ENCODE measurements around the gene MITF.

MITF gene

DNA sequence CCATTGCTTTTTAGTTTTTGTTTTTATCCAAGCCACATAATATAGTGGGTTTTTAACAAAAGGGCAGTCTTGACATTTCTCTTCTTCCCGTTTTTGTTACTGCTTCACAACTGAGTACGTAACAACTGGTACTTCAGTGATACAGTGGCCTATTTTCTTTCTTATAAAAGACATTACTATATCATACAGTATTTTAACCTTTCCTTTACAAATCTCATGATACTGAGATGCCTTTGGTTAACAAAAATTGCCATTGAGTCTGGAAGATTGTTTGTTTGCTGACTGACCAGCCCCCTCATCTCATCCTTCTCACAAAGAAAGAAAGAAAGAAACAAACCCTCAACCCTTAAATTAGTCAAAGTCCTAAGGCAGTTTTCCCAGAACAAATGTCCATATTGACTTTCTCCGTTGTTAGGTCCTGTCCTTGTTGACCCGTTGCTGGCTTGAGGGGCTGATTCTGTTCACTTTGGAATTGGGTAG lies 183.3 kb downstream of the MITF start:
- no peak overlapping the region for H3K4me3 ChIP-seq (ENCODE audit: low read depth, low read length)
- H3K4me1 ChIP-seq = no peaks in the 10 kb centered on the region
- H3K36me3 ChIP-seq (ENCODE audit: control insufficient read depth, insufficient read depth, low read length) = no peaks in the 10 kb centered on the region
- no peaks in the 10 kb centered on the region for H3K27me3 ChIP-seq (ENCODE audit: control insufficient read depth, insufficient read depth, low read length)
- H2AFZ ChIP-seq = no peak overlapping the region
- TF ChIP-seq CTCF (IDR thresholded peaks at IDR 0.05) = no peak
- no peak overlapping the region for H3K9ac ChIP-seq
- H3K4me2 ChIP-seq (ENCODE audit: low read length) = no peak overlapping the region
- H3K79me2 ChIP-seq = peaks cover 9% of the 10 kb centered on the region
- no peak overlapping the region for H3K27ac ChIP-seq
- H3K9me3 ChIP-seq (ENCODE audit: control insufficient read depth, low read length) = no peaks in the 10 kb centered on the region

DNA sequence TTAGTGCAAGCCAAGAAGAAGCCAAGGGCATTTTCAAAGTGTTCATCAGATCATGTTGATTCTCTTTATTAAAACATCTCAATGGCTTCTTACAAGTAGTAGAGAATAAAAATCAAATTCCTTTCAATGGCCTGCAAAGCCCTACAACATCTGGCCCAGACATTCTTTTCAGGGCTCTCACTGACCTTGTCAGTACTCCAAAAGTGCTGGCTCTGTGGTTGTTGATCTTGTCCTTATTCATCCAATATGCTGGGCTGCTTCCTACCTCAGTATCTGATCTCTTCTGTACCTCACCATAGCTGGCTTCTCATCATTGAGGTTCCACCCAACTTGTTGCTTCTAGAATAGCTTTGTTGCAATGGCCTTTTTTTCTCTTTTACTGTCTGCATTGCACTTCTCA lies 186.2 kb downstream of the MITF start:
- Histone ChIP-seq H3K9ac (no peak overlapping the region), H3K9me3 (ENCODE audit: control insufficient read depth, low read length) (no peaks in the 10 kb centered on the region), H3K79me2 (peaks cover 7% of the 10 kb centered on the region), H2AFZ (no peak overlapping the region), H3K36me3 (ENCODE audit: control insufficient read depth, insufficient read depth, low read length) (no peaks in the 10 kb centered on the region), H3K27me3 (ENCODE audit: control insufficient read depth, insufficient read depth, low read length) (no peaks in the 10 kb centered on the region), H3K4me3 (ENCODE audit: low read depth, low read length) (no peak overlapping the region), H3K27ac (no peak overlapping the region), H3K4me2 (ENCODE audit: low read length) (no peak overlapping the region), H3K4me1 (peaks cover 2% of the 10 kb centered on the region)
- no peak for TF ChIP-seq CTCF (IDR thresholded peaks at IDR 0.05)

DNA sequence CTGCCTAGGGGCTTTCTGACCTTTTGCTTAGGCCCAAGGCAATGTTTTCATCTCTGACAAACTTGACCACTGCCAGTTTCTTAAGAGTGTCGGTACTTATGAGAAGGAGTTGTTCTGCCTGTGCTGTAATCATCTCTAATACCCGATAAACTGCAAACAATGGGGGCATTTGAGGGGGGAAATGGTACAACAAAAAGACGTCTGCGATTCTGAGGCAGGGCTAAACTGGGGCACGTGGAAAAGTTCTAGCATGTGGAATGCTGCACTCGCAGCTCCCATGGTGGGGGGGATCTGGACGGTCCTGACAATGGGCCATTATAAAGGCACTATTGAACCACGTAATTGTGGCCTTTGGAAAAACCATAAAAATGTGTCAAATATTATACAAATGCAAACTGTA lies 187.1 kb downstream of the MITF start:
- Histone ChIP-seq H3K36me3 (ENCODE audit: control insufficient read depth, insufficient read depth, low read length) (no peaks in the 10 kb centered on the region), H3K4me1 (peaks cover 2% of the 10 kb centered on the region), H3K4me2 (ENCODE audit: low read length) (no peak overlapping the region), H3K9ac (no peak overlapping the region), H3K9me3 (ENCODE audit: control insufficient read depth, low read length) (no peaks in the 10 kb centered on the region), H3K79me2 (peaks cover 3% of the 10 kb centered on the region), H3K4me3 (ENCODE audit: low read depth, low read length) (no peak overlapping the region), H3K27me3 (ENCODE audit: control insufficient read depth, insufficient read depth, low read length) (no peaks in the 10 kb centered on the region), H3K27ac (no peak overlapping the region), H2AFZ (no peak overlapping the region)
- TF ChIP-seq CTCF (IDR thresholded peaks at IDR 0.05) = no peak

DNA sequence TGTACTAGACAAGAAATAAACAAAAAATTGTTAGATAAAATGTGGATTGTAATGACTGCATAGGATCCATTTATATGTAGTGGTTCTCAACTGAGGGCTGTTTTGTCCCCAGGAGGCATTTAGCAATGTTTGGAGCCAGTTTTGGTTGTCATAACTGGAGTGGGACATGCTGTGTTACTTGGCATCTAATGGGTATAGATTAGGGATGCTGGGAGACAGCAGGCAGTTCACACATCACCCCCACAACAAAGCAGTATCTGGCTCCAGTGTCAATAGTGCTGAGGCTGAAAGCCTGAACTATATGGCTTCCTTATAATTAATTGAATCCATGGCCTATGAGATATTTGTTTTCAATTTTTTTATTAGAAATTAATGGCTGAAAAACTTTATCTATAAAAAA lies 188.3 kb downstream of the MITF start:
- no peak overlapping the region for H2AFZ ChIP-seq
- no peak overlapping the region for H3K4me2 ChIP-seq (ENCODE audit: low read length)
- H3K79me2 ChIP-seq = no peaks in the 10 kb centered on the region
- H3K9ac ChIP-seq = no peak overlapping the region
- no peaks in the 10 kb centered on the region for H3K36me3 ChIP-seq (ENCODE audit: control insufficient read depth, insufficient read depth, low read length)
- no peaks in the 10 kb centered on the region for H3K27me3 ChIP-seq (ENCODE audit: control insufficient read depth, insufficient read depth, low read length)
- H3K9me3 ChIP-seq (ENCODE audit: control insufficient read depth, low read length) = no peaks in the 10 kb centered on the region
- peaks cover 2% of the 10 kb centered on the region for H3K4me1 ChIP-seq
- H3K27ac ChIP-seq = no peak overlapping the region
- no peak for TF ChIP-seq CTCF (IDR thresholded peaks at IDR 0.05)
- H3K4me3 ChIP-seq (ENCODE audit: low read depth, low read length) = no peak overlapping the region

- no peak overlapping the region for H3K9ac ChIP-seq
- H2AFZ ChIP-seq = no peak overlapping the region
- no peaks in the 10 kb centered on the region for H3K9me3 ChIP-seq (ENCODE audit: control insufficient read depth, low read length)
- H3K27ac ChIP-seq = no peak overlapping the region
- H3K4me1 ChIP-seq = peaks cover 2% of the 10 kb centered on the region
- no peaks in the 10 kb centered on the region for H3K36me3 ChIP-seq (ENCODE audit: control insufficient read depth, insufficient read depth, low read length)
- no peak overlapping the region for H3K4me3 ChIP-seq (ENCODE audit: low read depth, low read length)
- no peaks in the 10 kb centered on the region for H3K27me3 ChIP-seq (ENCODE audit: control insufficient read depth, insufficient read depth, low read length)
- no peak overlapping the region for H3K4me2 ChIP-seq (ENCODE audit: low read length)
- H3K79me2 ChIP-seq = no peaks in the 10 kb centered on the region
- TF ChIP-seq CTCF (IDR thresholded peaks at IDR 0.05) = no peak
These were observed 189.8 kb downstream of the MITF start for GRCh38 chr3:69929019-69929418.

Data from parathyroid adenoma (tissue), 2 donors.